CD4-positive, alpha-beta memory T cell (primary cell): Measurements from ENCODE around the gene NKD1. TPM values are rescaled to one million over a fixed set of nuclear protein-coding genes. Genes with fewer than 3 reads are reported as not detected.
"Not testable (repeated sequence)": the region's sequence is repeated elsewhere in the genome, so short reads cannot be mapped to it uniquely, and the experiment has no call there.

Experiments
- CTCF ChIA-PET: fragments of 350-600 bp; sonication (Branson Sonifier 250); formaldehyde crosslinking; loops from one replicate; lab custom pipeline; 2021; ENCODE audit warnings: inconsistent platforms; ENCODE audit not compliant: partially characterized antibody; lab: Charles Lee
- POLR2A ChIA-PET: fragments of 350-600 bp; sonication (Branson Sonifier 250); formaldehyde crosslinking; loops from one replicate; lab custom pipeline; 2021; ENCODE audit not compliant: partially characterized antibody; lab: Charles Lee
- DNase-seq, 5 donors: peaks; one replicate each; pipeline versions ENCODE4 v3.0.0 to v3.0.0-alpha.2; 2020 to 2022; ENCODE audit warnings: mixed read lengths in 1 of 5
- H3K27ac ChIP-seq: one replicate; pipeline ENCODE4 v1.7.0; 2013; ENCODE audit warnings: low read depth, low read length
- H3K27me3 ChIP-seq: 2 replicates; pipeline ENCODE4 v1.7.0; 2013; ENCODE audit warnings: mild to moderate bottlenecking, low read length, moderate library complexity; ENCODE audit not compliant: insufficient read depth
- H3K36me3 ChIP-seq: 2 replicates; pipeline ENCODE4 v1.7.0; 2013; ENCODE audit warnings: mild to moderate bottlenecking, low read length, moderate library complexity; ENCODE audit not compliant: insufficient read depth
- H3K4me1 ChIP-seq: 2 replicates; pipeline ENCODE4 v1.7.0; 2013; ENCODE audit warnings: mild to moderate bottlenecking, low read length, moderate library complexity; ENCODE audit not compliant: insufficient read depth
- H3K4me3 ChIP-seq, 2 donors: one replicate each; pipeline ENCODE4 v1.7.0; 2013; ENCODE audit warnings: low read length in 2 of 2, mild to moderate bottlenecking in 1 of 2
- H3K9me3 ChIP-seq, 2 donors: one replicate each; pipeline ENCODE4 v1.7.0; 2013; ENCODE audit warnings: low read length in 2 of 2, control low read depth in 1 of 2; ENCODE audit not compliant: control insufficient read depth in 1 of 2
- H3K27ac Mint-ChIP-seq, 7 donors: one replicate each; pipeline ENCODE4 v1.8.0; 2020 to 2021; ENCODE audit warnings: mixed read lengths in 7 of 7, mild to moderate bottlenecking in 6 of 7, inconsistent platforms in 3 of 7, moderate library complexity in 3 of 7
- H3K27me3 Mint-ChIP-seq, 2 donors: one replicate each; pipeline ENCODE4 v1.8.0; 2020 to 2021; ENCODE audit warnings: mixed read lengths in 2 of 2
- H3K36me3 Mint-ChIP-seq, 2 donors: one replicate each; pipeline ENCODE4 v1.8.0; 2020 to 2021; ENCODE audit warnings: mixed read lengths in 2 of 2, inconsistent platforms in 1 of 2, mild to moderate bottlenecking in 1 of 2
- H3K4me1 Mint-ChIP-seq, 4 donors: one replicate each; pipeline ENCODE4 v1.8.0; 2020 to 2021; ENCODE audit warnings: mixed read lengths in 4 of 4, mild to moderate bottlenecking in 1 of 4
- H3K4me3 Mint-ChIP-seq, 8 donors: one replicate each; pipeline ENCODE4 v1.8.0; 2020 to 2021; ENCODE audit warnings: mixed read lengths in 8 of 8, mild to moderate bottlenecking in 7 of 8, moderate library complexity in 6 of 8, inconsistent platforms in 3 of 8
- H3K9me3 Mint-ChIP-seq, 8 donors: one replicate each; pipeline ENCODE4 v1.8.0; 2020 to 2021; ENCODE audit warnings: mixed read lengths in 8 of 8, mild to moderate bottlenecking in 5 of 8, inconsistent platforms in 3 of 8, moderate library complexity in 1 of 8
- intact Hi-C: fragments of 100-400 bp; cut with micrococcal nuclease; formaldehyde crosslinking; loops from one replicate; pipeline ENCODE4 v1.15.1; 2023
- polyA plus RNA-seq, 2 donors: library from polyadenylated mRNA; unstranded; fragments of 300-500 nt; fragmentation: Illumina TruSeq; gene quantifications; one replicate each; pipeline ENCODE4 v1.2.3, GENCODE V29; 2021
- total RNA-seq, 2 experiments: library from RNA; stranded (reverse); gene quantifications; one replicate each; pipeline ENCODE4 v1.2.3, GENCODE V29; 2021

NKD1 gene
- total and polyA plus RNA-seq, 4 experiments from 2014 or later = 0.48 to 4.6 (median 3.8) TPM; not detected in 1

DNA sequence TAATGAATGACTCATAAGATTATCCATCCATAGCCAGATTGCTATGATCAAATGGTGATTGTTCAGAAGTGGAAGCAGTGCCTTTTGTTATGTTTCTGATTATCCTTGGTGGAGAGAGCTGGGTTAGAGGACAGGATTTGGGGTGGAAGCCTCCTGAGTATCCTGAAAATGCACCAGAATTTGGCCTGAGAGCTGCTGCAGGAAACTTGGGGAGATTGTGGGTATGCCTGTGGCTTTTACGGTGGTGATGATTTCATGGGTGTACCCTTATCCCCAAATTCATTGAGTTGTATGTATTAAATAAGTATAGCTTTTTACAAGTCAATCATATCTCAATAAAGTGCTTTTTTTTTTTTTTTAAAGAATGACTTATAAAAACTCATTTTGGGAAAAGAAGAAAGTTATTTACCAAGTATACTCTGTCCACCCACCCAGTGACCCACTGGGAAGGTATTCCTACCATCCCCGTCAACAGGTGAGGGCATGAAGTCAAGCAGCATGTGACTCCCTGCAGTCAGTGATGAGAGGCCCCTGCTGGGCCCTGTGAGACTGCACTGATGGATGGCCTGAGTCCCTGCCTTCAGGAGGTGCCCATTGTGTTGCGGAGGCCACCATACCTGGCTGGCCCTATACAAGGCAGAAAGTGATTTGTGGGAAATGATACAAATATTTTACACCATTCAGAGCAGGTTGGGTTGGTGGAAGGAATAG, 28.4 kb downstream of the NKD1 start:
- ChIA-PET POLR2A (no interaction called here), CTCF (no interaction called here)
- peaks cover 1 to 18% of the 10 kb centered on the region in 2 donors for H3K36me3 Mint-ChIP-seq

GRCh38 chr16:50578137-50578536, 29.9 kb downstream of the NKD1 start:
- Mint-ChIP-seq H3K27ac (peak overlapping the region in 2 of 7 donors; percentile 22 to 30), H3K9me3 (no peaks in the 10 kb centered on the region), H3K4me1 (peaks cover 0 to 3% (median 0%) of the 10 kb centered on the region in 4 donors), H3K4me3 (no peak overlapping the region), H3K36me3 (peaks cover 1 to 10% of the 10 kb centered on the region in 2 donors), H3K27me3 (no peaks in the 10 kb centered on the region)
- no peaks in the 10 kb centered on the region for H3K4me1 ChIP-seq
- DNase-seq = no peak
- intact Hi-C loops = no loop called here
- no peaks in the 10 kb centered on the region for H3K9me3 ChIP-seq
- ChIA-PET POLR2A (interaction anchor here (1.1 kb wide), 1 partner anchor 26 kb away, joined by 3 read pairs; no protein-coding TSS in a partner anchor), CTCF (no interaction called here)
- no peaks in the 10 kb centered on the region for H3K27me3 ChIP-seq
- no peaks in the 10 kb centered on the region for H3K36me3 ChIP-seq
- H3K4me3 ChIP-seq = no peak overlapping the region
- H3K27ac ChIP-seq = no peak overlapping the region

More for the DNA sequence above, 28.4 kb downstream of the NKD1 start:
- Histone ChIP-seq H3K4me3 (no peak overlapping the region), H3K4me1 (no peaks in the 10 kb centered on the region), H3K36me3 (no peaks in the 10 kb centered on the region), H3K27me3 (no peaks in the 10 kb centered on the region), H3K27ac (no peak overlapping the region), H3K9me3 (no peaks in the 10 kb centered on the region)
- no peak for DNase-seq
- Mint-ChIP-seq H3K4me3 (no peak overlapping the region), H3K27me3 (no peaks in the 10 kb centered on the region), H3K4me1 (peaks cover 1 to 7% (median 4%) of the 10 kb centered on the region in 4 donors), H3K9me3 (no peaks in the 10 kb centered on the region), H3K27ac (no peak overlapping the region)
- intact Hi-C loops = no loop called here

DNA sequence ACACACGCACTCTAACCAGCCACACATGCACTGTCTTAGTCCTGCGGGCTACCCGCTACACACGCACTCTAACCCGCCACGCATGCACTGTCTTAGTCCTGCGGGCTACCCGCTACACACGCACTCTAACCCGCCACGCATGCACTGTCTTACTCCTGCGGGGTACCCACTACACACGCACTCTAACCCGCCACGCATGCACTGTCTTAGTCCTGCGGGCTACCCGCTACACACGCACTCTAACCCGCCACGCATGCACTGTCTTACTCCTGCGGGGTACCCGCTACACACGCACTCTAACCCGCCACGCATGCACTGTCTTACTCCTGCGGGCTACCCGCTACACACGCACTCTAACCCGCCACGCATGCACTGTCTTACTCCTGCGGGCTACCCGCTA, 31.2 kb downstream of the NKD1 start:
- H3K27ac Mint-ChIP-seq, H3K9me3 Mint-ChIP-seq, H3K4me1 ChIP-seq, H3K36me3 Mint-ChIP-seq, H3K27me3 Mint-ChIP-seq, H3K27me3 ChIP-seq, H3K4me3 Mint-ChIP-seq, H3K27ac ChIP-seq, H3K9me3 ChIP-seq, POLR2A ChIA-PET, CTCF ChIA-PET, DNase-seq, H3K4me3 ChIP-seq, intact Hi-C loops, H3K36me3 ChIP-seq: not testable (repeated sequence)
- H3K4me1 Mint-ChIP-seq = peaks cover 6 to 12% (median 9%) of the 10 kb centered on the region in 4 donors

- ChIA-PET CTCF (no interaction called here), POLR2A (no interaction called here)
- Histone ChIP-seq H3K9me3 (no peaks in the 10 kb centered on the region), H3K27me3 (no peaks in the 10 kb centered on the region), H3K4me3 (no peak overlapping the region), H3K27ac (no peak overlapping the region), H3K36me3 (no peaks in the 10 kb centered on the region), H3K4me1 (peaks cover 7% of the 10 kb centered on the region)
- Mint-ChIP-seq H3K36me3 (peaks cover 1 to 10% of the 10 kb centered on the region in 2 donors), H3K4me1 (peaks cover 7 to 13% (median 9%) of the 10 kb centered on the region in 4 donors), H3K9me3 (no peaks in the 10 kb centered on the region), H3K4me3 (no peak overlapping the region), H3K27me3 (no peaks in the 10 kb centered on the region), H3K27ac (peak overlapping the region in 2 of 7 donors; percentile 10 to 31)
- intact Hi-C loops = no loop called here
- no peak for DNase-seq
Observed at GRCh38 chr16:50580180-50580798, 32.1 kb downstream of the NKD1 start.

GRCh38 chr16:50581845-50582244, 33.6 kb downstream of the NKD1 start:
- Mint-ChIP-seq H3K36me3 (peaks cover 1 to 11% of the 10 kb centered on the region in 2 donors), H3K9me3 (no peaks in the 10 kb centered on the region), H3K27ac (peak overlapping the region in 2 of 7 donors; percentile 4 to 46), H3K27me3 (no peaks in the 10 kb centered on the region), H3K4me1 (peaks cover 7 to 12% (median 10%) of the 10 kb centered on the region in 4 donors), H3K4me3 (no peak overlapping the region)
- H3K9me3 ChIP-seq = no peaks in the 10 kb centered on the region
- intact Hi-C loops = no loop called here
- CTCF ChIA-PET = no interaction called here
- no peak overlapping the region for H3K4me3 ChIP-seq
- H3K36me3 ChIP-seq = no peaks in the 10 kb centered on the region
- no peaks in the 10 kb centered on the region for H3K27me3 ChIP-seq
- H3K4me1 ChIP-seq = peaks cover 7% of the 10 kb centered on the region
- H3K27ac ChIP-seq = no peak overlapping the region
- DNase-seq = no peak
- POLR2A ChIA-PET = no interaction called here

DNA sequence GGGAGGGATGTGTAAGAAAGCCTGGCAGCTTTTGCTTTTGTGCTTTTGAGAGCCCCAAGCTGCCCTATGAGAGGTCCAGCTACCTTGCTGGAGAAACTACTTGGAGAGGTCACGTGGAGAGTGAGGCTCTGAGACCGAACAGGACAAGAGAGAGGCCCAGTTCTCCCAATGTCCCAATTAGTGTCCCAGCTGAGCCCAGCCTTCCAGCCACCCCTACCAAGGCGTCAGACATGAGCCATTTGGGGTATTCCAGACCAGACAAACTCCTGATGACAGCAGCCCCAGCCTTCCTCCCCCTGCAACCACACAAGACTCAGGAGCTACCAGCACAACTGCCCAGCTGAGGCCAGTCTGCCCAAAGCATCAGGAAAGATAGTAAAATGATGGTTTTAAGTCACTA, 35.0 kb downstream of the NKD1 start:
- H3K36me3 Mint-ChIP-seq = peaks cover 1 to 18% of the 10 kb centered on the region in 2 donors
- no peak for DNase-seq
- ChIA-PET POLR2A (no interaction called here), CTCF (no interaction called here)
- H3K9me3 Mint-ChIP-seq = peaks cover 0 to 4% (median 0%) of the 10 kb centered on the region in 8 donors
- H3K36me3 ChIP-seq = no peaks in the 10 kb centered on the region
- intact Hi-C loops = no loop called here
- H3K27me3 ChIP-seq = no peaks in the 10 kb centered on the region
- no peaks in the 10 kb centered on the region for H3K27me3 Mint-ChIP-seq
- no peaks in the 10 kb centered on the region for H3K9me3 ChIP-seq
- H3K4me1 ChIP-seq = peaks cover 7% of the 10 kb centered on the region
- peaks cover 7 to 12% (median 10%) of the 10 kb centered on the region in 4 donors for H3K4me1 Mint-ChIP-seq
- H3K27ac ChIP-seq = no peak overlapping the region
- no peak overlapping the region for H3K27ac Mint-ChIP-seq
- no peak overlapping the region for H3K4me3 ChIP-seq
- H3K4me3 Mint-ChIP-seq = no peak overlapping the region

GRCh38 chr16:50584033-50584722, 36.0 kb downstream of the NKD1 start:
- Mint-ChIP-seq H3K9me3 (peaks cover 0 to 4% (median 0%) of the 10 kb centered on the region in 8 donors), H3K27ac (no peak overlapping the region), H3K36me3 (peaks cover 0 to 14% of the 10 kb centered on the region in 2 donors), H3K4me1 (peaks cover 13 to 18% (median 15%) of the 10 kb centered on the region in 4 donors), H3K27me3 (no peaks in the 10 kb centered on the region), H3K4me3 (no peak overlapping the region)
- Histone ChIP-seq H3K4me1 (peaks cover 13% of the 10 kb centered on the region), H3K4me3 (no peak overlapping the region), H3K9me3 (no peaks in the 10 kb centered on the region), H3K27me3 (no peaks in the 10 kb centered on the region), H3K27ac (no peak overlapping the region), H3K36me3 (no peaks in the 10 kb centered on the region)
- intact Hi-C loops = no loop called here
- CTCF ChIA-PET = interaction anchor here (1.6 kb wide), 1 partner anchor 81 kb away, joined by 4 read pairs; no protein-coding TSS in a partner anchor
- no peak for DNase-seq
- POLR2A ChIA-PET = no interaction called here
